Kidney (tissue), 14 donors: ENCODE measurements around the gene OR4D9. TPM values are rescaled to one million over a fixed set of nuclear protein-coding genes. Genes with fewer than 3 reads are reported as not detected.

Source experiments
- DNase-seq, 5 donors: peaks; one replicate each; pipeline ENCODE4 v3.0.0-alpha.2; 2013 to 2020
- FAIRE-seq: peaks from 2 replicates; lab custom pipeline; 2012; peaks lifted over from hg19 to GRCh38; lab: Jason Lieb, UNC
- H3K27ac ChIP-seq, 2 donors: one replicate each; pipeline ENCODE4 v1.7.0; 2013; ENCODE audit warnings: low read depth in 2 of 2, low read length in 2 of 2, inconsistent platforms in 1 of 2
- H3K27me3 ChIP-seq: one replicate; pipeline ENCODE4 v1.7.1; 2013; ENCODE audit warnings: low read length, inconsistent platforms; ENCODE audit not compliant: control insufficient read depth, insufficient read depth
- H3K36me3 ChIP-seq, 3 donors: one replicate each; pipeline versions ENCODE4 v1.7.0 to v1.7.1; 2013; ENCODE audit warnings: low read length in 3 of 3, control low read depth in 1 of 3, inconsistent platforms in 1 of 3; ENCODE audit not compliant: insufficient read depth in 3 of 3, control insufficient read depth in 2 of 3
- H3K4me1 ChIP-seq, 3 donors: one replicate each; pipeline versions ENCODE4 v1.7.0 to v1.7.1; 2013; ENCODE audit warnings: low read length in 3 of 3, inconsistent platforms in 1 of 3, low read depth in 1 of 3; ENCODE audit not compliant: control insufficient read depth in 2 of 3, insufficient read depth in 2 of 3
- H3K4me3 ChIP-seq, 3 donors: one replicate each; pipeline versions ENCODE4 v1.7.0 to v1.8.1; 2013; ENCODE audit warnings: low read length in 3 of 3, control low read depth in 1 of 3, inconsistent platforms in 1 of 3
- H3K9ac ChIP-seq, 3 donors: one replicate each; pipeline versions ENCODE4 v1.7.0 to v1.7.1; 2013; ENCODE audit warnings: low read length in 3 of 3, control low read depth in 1 of 3, inconsistent platforms in 1 of 3
- H3K9me3 ChIP-seq, 3 donors: one replicate each; pipeline versions ENCODE4 v1.7.0 to v1.7.1; 2013; ENCODE audit warnings: low read length in 3 of 3, control low read depth in 1 of 3, inconsistent platforms in 1 of 3; ENCODE audit not compliant: control insufficient read depth in 2 of 3, insufficient read depth in 1 of 3
- CTCF ChIP-seq: IDR thresholded peaks from 3 replicates; pipeline ENCODE4 v1.5.1; 2012; ENCODE audit warnings: mild to moderate bottlenecking, moderate library complexity, borderline replicate concordance; ENCODE audit not compliant: insufficient read depth; ENCODE audit errors: extremely low read depth
- intact Hi-C: fragments of 100-400 bp; cut with DNase I; formaldehyde crosslinking; loops from one replicate; pipeline ENCODE4 v1.11.1; 2022
- polyA plus RNA-seq: library from polyadenylated mRNA; stranded (reverse); fragments of 350-450 nt; fragmentation: Illumina TruSeq; extraction: RNeasy Lipid Tissue Mini Kit (QIAGEN cat#74804); gene quantifications from one replicate; pipeline ENCODE4 v1.2.3, GENCODE V29; 2014; ENCODE audit warnings: low read depth, low replicate concordance; ENCODE audit not compliant: insufficient read depth
- total RNA-seq: library from RNA; stranded (reverse); fragmentation: NEBNext Ultra II Directional; extraction: Animal tissue kit (Norgen Biotek cat#: 25700); gene quantifications from one replicate; pipeline ENCODE4 v1.2.1, GENCODE V29; 2021
- donor health status: control.
- donor health status: control.
- donor health status: control.
- donor health status: control.
- donor health status: control.
- donor health status: DM: yes; HTN: yes; CAD: no.
- donor health status: Normal renal cell carcinoma (clear cell type).

OR4D9 gene
- total and polyA plus RNA-seq, 2 donors from 2014 or later: not detected

- TF ChIP-seq CTCF: no peak
- Histone ChIP-seq H3K27me3 (no peaks in the 10 kb centered on the region), H3K9ac (peak overlapping the region in 2 of 3 donors; percentile 13 to 84), H3K4me1 (no peaks in the 10 kb centered on the region), H3K27ac (no peak overlapping the region), H3K4me3 (peak overlapping the region; percentile 44 to 88 (median 49)), H3K9me3 (no peaks in the 10 kb centered on the region), H3K36me3 (no peaks in the 10 kb centered on the region)
- peak in 1 of 5 donors; percentile 52 for DNase-seq
- intact Hi-C loops: no loop called here
- FAIRE-seq: no peak
Observed at GRCh38 chr11:59555601-59556114, 44.3 kb downstream of the OR4D9 start.

- Histone ChIP-seq H3K4me3 (peak overlapping the region; percentile 44 to 88 (median 49)), H3K9me3 (no peaks in the 10 kb centered on the region), H3K9ac (peak overlapping the region in 2 of 3 donors; percentile 13 to 84), H3K4me1 (peaks cover 0 to 3% (median 0%) of the 10 kb centered on the region in 3 donors), H3K27me3 (no peaks in the 10 kb centered on the region), H3K36me3 (no peaks in the 10 kb centered on the region), H3K27ac (no peak overlapping the region)
- FAIRE-seq: no peak
- TF ChIP-seq CTCF: no peak
- peak in 4 of 5 donors; percentile 72 to 85 (median 82) for DNase-seq
- intact Hi-C loops: no loop called here
Observed at GRCh38 chr11:59556115-59556916, 45.0 kb downstream of the OR4D9 start.

GRCh38 chr11:59556917-59557348 lies 45.6 kb downstream of the OR4D9 start:
- no peak for FAIRE-seq
- Histone ChIP-seq H3K4me1 (peaks cover 0 to 3% (median 0%) of the 10 kb centered on the region in 3 donors), H3K9ac (no peak overlapping the region), H3K36me3 (no peaks in the 10 kb centered on the region), H3K9me3 (no peaks in the 10 kb centered on the region), H3K27me3 (no peaks in the 10 kb centered on the region), H3K27ac (no peak overlapping the region), H3K4me3 (peak overlapping the region in 1 of 3 donors; percentile 27)
- peak in 1 of 5 donors; percentile 54 for DNase-seq
- intact Hi-C loops: no loop called here
- no peak for TF ChIP-seq CTCF
